GM12892 (cell line): ENCODE measurements around the gene IMMP2L.

Experiments used
- POLR2A ChIP-seq: IDR thresholded peaks from 2 replicates; pipeline ENCODE4 v1.6.1; 2011; ENCODE audit warnings: low read depth, low read length, control low read depth
- POLR2AphosphoS5 ChIP-seq: IDR thresholded peaks from 2 replicates; pipeline ENCODE4 v1.6.1; 2011; ENCODE audit warnings: low read depth, low read length, control low read depth

GRCh38 chr7:111439977-111440376, 122.3 kb downstream of the IMMP2L start:
- TF ChIP-seq POLR2A (no peak), POLR2AphosphoS5 (no peak)
